Measurements from ENCODE around the gene TTC16. TPM values are rescaled to one million over a fixed set of nuclear protein-coding genes. Genes with fewer than 3 reads are reported as not detected.

The TTC16 gene
- total and polyA plus RNA-seq, 8 donors, result 0.08 to 0.12 TPM; not detected in 6

DNA sequence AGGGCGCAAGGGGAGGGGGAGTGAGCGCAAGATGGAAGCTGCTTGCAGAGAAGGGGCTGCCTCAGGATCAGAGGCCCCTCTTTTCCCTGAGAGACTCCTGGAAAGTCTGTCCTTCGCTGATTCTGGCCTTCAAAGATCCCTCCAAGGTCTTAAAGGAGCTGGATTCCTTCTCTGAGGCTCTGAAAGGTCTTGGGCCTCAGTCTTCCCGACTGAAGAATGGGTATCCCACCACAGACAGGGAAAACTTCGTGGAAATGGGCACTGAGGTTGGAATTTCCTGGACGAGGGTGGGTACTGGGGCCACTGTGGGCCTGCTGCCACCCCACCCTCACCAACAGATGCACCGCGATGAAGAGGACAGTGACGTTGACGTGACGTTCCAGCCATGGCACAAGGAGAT lies 3.5 kb upstream of the TTC16 start:
- TF ChIP-seq POLR2A (IDR thresholded peaks at IDR 0.05) (no peak), POLR2AphosphoS5 (IDR thresholded peaks at IDR 0.05) (no peak), EP300 (IDR thresholded peaks at IDR 0.05) (no peak)
- TF ChIP-seq, protein P1, sequence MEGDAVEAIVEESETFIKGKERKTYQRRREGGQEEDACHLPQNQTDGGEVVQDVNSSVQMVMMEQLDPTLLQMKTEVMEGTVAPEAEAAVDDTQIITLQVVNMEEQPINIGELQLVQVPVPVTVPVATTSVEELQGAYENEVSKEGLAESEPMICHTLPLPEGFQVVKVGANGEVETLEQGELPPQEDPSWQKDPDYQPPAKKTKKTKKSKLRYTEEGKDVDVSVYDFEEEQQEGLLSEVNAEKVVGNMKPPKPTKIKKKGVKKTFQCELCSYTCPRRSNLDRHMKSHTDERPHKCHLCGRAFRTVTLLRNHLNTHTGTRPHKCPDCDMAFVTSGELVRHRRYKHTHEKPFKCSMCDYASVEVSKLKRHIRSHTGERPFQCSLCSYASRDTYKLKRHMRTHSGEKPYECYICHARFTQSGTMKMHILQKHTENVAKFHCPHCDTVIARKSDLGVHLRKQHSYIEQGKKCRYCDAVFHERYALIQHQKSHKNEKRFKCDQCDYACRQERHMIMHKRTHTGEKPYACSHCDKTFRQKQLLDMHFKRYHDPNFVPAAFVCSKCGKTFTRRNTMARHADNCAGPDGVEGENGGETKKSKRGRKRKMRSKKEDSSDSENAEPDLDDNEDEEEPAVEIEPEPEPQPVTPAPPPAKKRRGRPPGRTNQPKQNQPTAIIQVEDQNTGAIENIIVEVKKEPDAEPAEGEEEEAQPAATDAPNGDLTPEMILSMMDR (IDR thresholded peaks at IDR 0.05), result no peak
- no peak for DNase-seq
- no peak overlapping the region for H3K4me3 ChIP-seq
- 88 to 93% (median 92%) methylated on average over 11 of the region's 11 CpGs for WGBS, 5 donors
- no peaks in the 10 kb centered on the region for H3K36me3 ChIP-seq
- no peaks in the 10 kb centered on the region for H3K9me3 ChIP-seq
- H3K27ac ChIP-seq, result no peak overlapping the region
- peaks cover 16 to 25% (median 22%) of the 10 kb centered on the region in 4 donors for H3K4me1 ChIP-seq
- H3K27me3 ChIP-seq, result no peaks in the 10 kb centered on the region
- intact Hi-C loops (cut with DNase I; ENCODE audit: low total_unique reads), result no loop called here

DNA sequence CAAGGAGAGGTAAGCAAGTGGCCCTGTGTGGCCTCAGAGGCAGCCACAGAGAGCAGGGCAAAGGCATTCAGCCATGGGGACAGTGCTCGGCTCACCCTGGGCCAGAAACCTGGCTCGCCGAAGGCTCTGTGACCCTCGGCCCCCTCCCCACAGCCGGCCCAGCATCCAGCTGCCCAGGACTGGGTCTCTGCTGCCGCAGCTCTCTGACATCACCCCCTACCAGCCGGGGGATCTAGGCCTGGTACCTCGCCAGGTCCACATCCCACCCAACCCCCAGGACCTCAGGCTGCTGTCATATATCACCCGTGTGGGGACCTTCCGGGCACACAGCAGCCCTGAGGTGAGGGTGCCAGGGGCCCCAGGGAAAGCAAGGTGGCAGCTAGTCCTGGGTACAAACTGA lies 3.0 kb upstream of the TTC16 start:
- H3K27ac ChIP-seq, result no peak overlapping the region
- H3K9me3 ChIP-seq, result no peaks in the 10 kb centered on the region
- H3K4me1 ChIP-seq, result peaks cover 16 to 25% (median 22%) of the 10 kb centered on the region in 4 donors
- DNase-seq, result no peak
- no peak overlapping the region for H3K4me3 ChIP-seq
- H3K27me3 ChIP-seq, result no peaks in the 10 kb centered on the region
- 95 to 96% (median 95%) methylated on average over 10 of the region's 10 CpGs; no CpG with 5 or more reads in 2 of the 5 donors for whole genome bisulfite sequencing, 5 donors
- intact Hi-C loops (cut with DNase I; ENCODE audit: low total_unique reads), result no loop called here
- no peaks in the 10 kb centered on the region for H3K36me3 ChIP-seq
- TF ChIP-seq, protein P1 (IDR thresholded peaks at IDR 0.05), result no peak
- TF ChIP-seq POLR2AphosphoS5 (IDR thresholded peaks at IDR 0.05) (no peak), EP300 (IDR thresholded peaks at IDR 0.05) (no peak), POLR2A (IDR thresholded peaks at IDR 0.05) (no peak)

DNA sequence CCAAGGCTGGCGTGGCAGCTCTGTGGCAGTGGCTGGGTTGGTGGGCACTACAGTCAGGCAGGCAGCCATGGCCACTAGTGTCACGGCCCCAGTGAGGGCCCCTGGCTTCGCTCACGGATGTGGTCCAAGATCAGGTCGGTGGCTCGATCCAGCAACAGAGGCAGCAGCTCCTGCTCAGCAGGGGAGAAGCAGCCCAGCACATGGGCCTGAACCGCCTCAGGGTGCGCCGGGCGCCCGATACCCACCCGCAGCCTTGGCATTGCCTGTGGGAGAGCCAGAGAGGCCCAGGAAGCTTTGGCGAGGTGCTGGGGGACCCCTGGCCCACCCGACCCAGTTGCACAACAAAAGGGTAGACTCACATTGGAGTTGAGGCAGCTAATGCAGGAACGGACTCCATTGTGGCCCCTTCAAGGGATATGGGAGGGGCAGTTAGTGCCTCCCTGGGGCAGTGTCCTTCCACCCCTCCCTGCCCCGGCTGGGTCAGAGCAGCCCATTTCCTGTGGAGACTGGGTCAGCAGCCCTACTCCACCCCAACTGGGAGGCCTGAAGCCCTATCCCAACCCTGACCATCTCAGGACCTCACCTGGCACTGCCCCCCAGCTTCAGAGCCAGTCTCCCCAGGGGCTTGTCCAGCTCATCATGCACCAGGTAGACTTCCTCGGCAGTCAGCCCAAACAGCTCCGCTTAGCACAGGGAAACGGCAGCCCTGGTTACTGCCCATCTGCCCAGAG lies 1.7 kb upstream of the TTC16 start:
- Histone ChIP-seq H3K9me3 (no peaks in the 10 kb centered on the region), H3K27ac (peak overlapping the region in 1 of 5 donors; percentile 89), H3K4me3 (peak overlapping the region; percentile 62 to 85 (median 71)), H3K27me3 (no peaks in the 10 kb centered on the region), H3K36me3 (no peaks in the 10 kb centered on the region), H3K4me1 (peaks cover 16 to 25% (median 22%) of the 10 kb centered on the region in 4 donors)
- 62 to 83% (median 79%) methylated on average over 10 to 19 of the region's 19 CpGs for WGBS, 5 donors
- TF ChIP-seq EP300 (IDR thresholded peaks at IDR 0.05) (no peak), POLR2A (IDR thresholded peaks at IDR 0.05) (no peak), POLR2AphosphoS5 (IDR thresholded peaks at IDR 0.05) (no peak)
- TF ChIP-seq, protein P1 (IDR thresholded peaks at IDR 0.05), result no peak
- no peak for DNase-seq
- intact Hi-C loops (cut with DNase I; ENCODE audit: low total_unique reads), result no loop called here

DNA sequence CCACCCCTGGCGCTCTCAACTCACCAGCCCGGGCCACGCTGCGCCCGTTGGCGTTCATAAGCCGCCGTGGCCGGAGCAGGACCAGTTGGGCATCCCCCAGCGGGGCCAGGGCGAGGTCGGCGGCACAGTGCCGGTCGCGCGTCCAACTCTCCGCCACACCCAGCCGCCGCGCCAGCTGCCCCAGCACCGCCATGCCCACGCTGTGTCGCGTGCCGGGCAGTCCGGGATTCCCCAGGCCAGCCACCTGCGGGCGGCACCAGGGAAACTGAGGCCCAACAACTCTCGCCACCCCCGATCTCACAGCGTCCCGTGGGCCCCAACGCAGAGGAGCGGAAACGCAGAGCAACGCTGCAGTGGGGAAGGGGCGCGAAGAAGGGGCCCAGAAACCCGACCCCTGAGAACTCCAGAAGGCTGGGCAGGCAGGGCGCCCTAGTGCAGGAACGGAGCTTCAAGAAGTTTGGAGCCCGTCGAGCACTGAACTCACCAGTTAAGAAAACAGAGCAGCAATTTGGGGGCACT lies 869 bp upstream of the TTC16 start:
- DNase-seq, result peak; percentile 55 to 65
- WGBS, 5 donors, result 0 to 1% (median 0%) methylated on average over 4 to 44 of the region's 44 CpGs
- intact Hi-C loops (cut with DNase I; ENCODE audit: low total_unique reads), result no loop called here

More for the DNA sequence above, 869 bp upstream of the TTC16 start:
- Histone ChIP-seq H3K36me3 (no peaks in the 10 kb centered on the region), H3K9me3 (no peaks in the 10 kb centered on the region), H3K4me1 (peaks cover 16 to 25% (median 22%) of the 10 kb centered on the region in 4 donors), H3K27me3 (no peaks in the 10 kb centered on the region), H3K4me3 (peak overlapping the region; percentile 62 to 85 (median 71)), H3K27ac (peak overlapping the region; percentile 75 to 89 (median 84))
- TF ChIP-seq, protein P1 (IDR thresholded peaks at IDR 0.05), result no peak
- TF ChIP-seq POLR2AphosphoS5 (IDR thresholded peaks at IDR 0.05), result no peak
- TF ChIP-seq POLR2A (IDR thresholded peaks at IDR 0.05), result no peak
- TF ChIP-seq EP300 (IDR thresholded peaks at IDR 0.05), result no peak
